Gastroesophageal sphincter (tissue), 4 donors: ENCODE results near the gene PTPRD. TPM values are rescaled to one million over a fixed set of nuclear protein-coding genes. Genes with fewer than 3 reads are reported as not detected.

Experiments used
- ATAC-seq: fragments of 150-250 bp; one replicate; pipeline ENCODE4 v1.9.1; 2016; ENCODE audit warnings: mild to moderate bottlenecking, moderate library complexity
- H3K27ac ChIP-seq, 4 donors: fragments of 200-600 bp; sonication (generic) in 3 of 4; 1 replicate in 3 of 4; 2 replicates in 1 of 4; pipeline ENCODE4 v1.5.1; 2016 to 2019
- H3K27me3 ChIP-seq: fragments of 200-600 bp; sonication (generic); one replicate; pipeline ENCODE4 v1.5.1; 2019
- H3K36me3 ChIP-seq, 2 donors: fragments of 200-600 bp; sonication (generic); one replicate each; pipeline ENCODE4 v1.5.1; 2019; ENCODE audit warnings: control low read depth in 1 of 2
- H3K4me1 ChIP-seq, 3 donors: fragments of 200-600 bp; sonication (generic); 1 replicate in 2 of 3; 2 replicates in 1 of 3; pipeline ENCODE4 v1.5.1; 2016 to 2019; ENCODE audit warnings: control low read depth in 2 of 3
- H3K4me3 ChIP-seq, 2 donors: fragments of 200-600 bp; sonication (generic); one replicate each; pipeline ENCODE4 v1.5.1; 2019; ENCODE audit warnings: mild to moderate bottlenecking in 1 of 2, moderate library complexity in 1 of 2
- H3K9me3 ChIP-seq, 3 donors: fragments of 200-600 bp; sonication (generic); one replicate each; pipeline ENCODE4 v1.5.1; 2017 to 2019; ENCODE audit warnings: control low read depth in 2 of 3
- EP300 ChIP-seq: sonication (generic); formaldehyde crosslinking; IDR thresholded peaks from one replicate; pipeline ENCODE4 v1.6.1; 2017; ENCODE audit warnings: antibody characterized with exemption, mild to moderate bottlenecking
- POLR2A ChIP-seq, 2 donors: fragments of 450-650 bp; IDR thresholded peaks; one replicate each; pipeline ENCODE4 v1.6.1; 2017; ENCODE audit warnings: antibody characterized with exemption in 2 of 2, mild to moderate bottlenecking in 2 of 2, moderate library complexity in 1 of 2
- POLR2AphosphoS5 ChIP-seq: sonication (generic); formaldehyde crosslinking; IDR thresholded peaks from one replicate; pipeline ENCODE4 v1.6.1; 2017; ENCODE audit warnings: antibody characterized with exemption
- WGBS, 2 donors: methylation state at CpG; one replicate each; pipeline ENCODE4 v1.1.5; 2018; ENCODE audit warnings: low coverage in 1 of 2; 5-methylcytosine and 5-hydroxymethylcytosine counted together
- total RNA-seq, 4 donors: library from RNA; depleted of rRNA; stranded (reverse); fragments of >200 nt; gene quantifications; one replicate each; pipeline ENCODE4 v1.1.0, GENCODE V29; 2016
- TF ChIP-seq, protein P1 (sequence below), 4 experiments: fragments of 200-600 bp in 2 of 4; fragments of 450-650 bp in 2 of 4; sonication (generic) in 1 of 4; IDR thresholded peaks; one replicate each; pipeline ENCODE4 v1.5.1; 2017 to 2019; ENCODE audit warnings: antibody characterized with exemption in 4 of 4, mild to moderate bottlenecking in 2 of 4, moderate library complexity in 2 of 4

PTPRD gene
- total RNA-seq, 4 donors from 2014 or later: 3.5 to 53.9 (median 15.8) TPM

DNA sequence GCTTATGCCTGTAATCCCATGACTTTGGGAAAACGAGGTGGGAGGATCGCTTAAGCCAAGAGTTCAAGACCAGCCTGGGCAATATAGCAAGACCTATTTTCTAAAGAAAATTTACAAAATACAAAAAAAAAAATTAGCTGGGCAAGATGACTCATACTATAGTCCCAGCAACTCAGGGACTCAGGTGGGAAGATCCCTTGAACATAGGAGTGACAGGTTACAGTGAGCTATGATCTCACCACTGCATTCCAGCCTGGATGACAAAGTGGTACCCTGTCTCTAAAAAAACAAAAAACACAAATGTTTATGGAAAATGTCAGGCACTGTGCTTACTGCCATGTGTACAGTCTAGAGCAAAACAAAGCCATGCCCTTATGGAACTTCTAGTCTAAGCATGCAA, 1989.9 kb downstream of the PTPRD start:
- TF ChIP-seq POLR2AphosphoS5 (no peak), EP300 (no peak), POLR2A (IDR thresholded peaks at IDR 0.05) (no peak)
- TF ChIP-seq, protein P1, sequence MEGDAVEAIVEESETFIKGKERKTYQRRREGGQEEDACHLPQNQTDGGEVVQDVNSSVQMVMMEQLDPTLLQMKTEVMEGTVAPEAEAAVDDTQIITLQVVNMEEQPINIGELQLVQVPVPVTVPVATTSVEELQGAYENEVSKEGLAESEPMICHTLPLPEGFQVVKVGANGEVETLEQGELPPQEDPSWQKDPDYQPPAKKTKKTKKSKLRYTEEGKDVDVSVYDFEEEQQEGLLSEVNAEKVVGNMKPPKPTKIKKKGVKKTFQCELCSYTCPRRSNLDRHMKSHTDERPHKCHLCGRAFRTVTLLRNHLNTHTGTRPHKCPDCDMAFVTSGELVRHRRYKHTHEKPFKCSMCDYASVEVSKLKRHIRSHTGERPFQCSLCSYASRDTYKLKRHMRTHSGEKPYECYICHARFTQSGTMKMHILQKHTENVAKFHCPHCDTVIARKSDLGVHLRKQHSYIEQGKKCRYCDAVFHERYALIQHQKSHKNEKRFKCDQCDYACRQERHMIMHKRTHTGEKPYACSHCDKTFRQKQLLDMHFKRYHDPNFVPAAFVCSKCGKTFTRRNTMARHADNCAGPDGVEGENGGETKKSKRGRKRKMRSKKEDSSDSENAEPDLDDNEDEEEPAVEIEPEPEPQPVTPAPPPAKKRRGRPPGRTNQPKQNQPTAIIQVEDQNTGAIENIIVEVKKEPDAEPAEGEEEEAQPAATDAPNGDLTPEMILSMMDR (IDR thresholded peaks at IDR 0.05): no peak
- Histone ChIP-seq H3K27me3 (no peaks in the 10 kb centered on the region), H3K4me1 (no peaks in the 10 kb centered on the region), H3K9me3 (no peaks in the 10 kb centered on the region), H3K4me3 (no peak overlapping the region), H3K27ac (no peak overlapping the region), H3K36me3 (no peaks in the 10 kb centered on the region)
- 78% methylated on average over 2 of the region's 2 CpGs; no CpG with 5 or more reads in 1 of the 2 donors for WGBS, 2 donors
- no peak for ATAC-seq

DNA sequence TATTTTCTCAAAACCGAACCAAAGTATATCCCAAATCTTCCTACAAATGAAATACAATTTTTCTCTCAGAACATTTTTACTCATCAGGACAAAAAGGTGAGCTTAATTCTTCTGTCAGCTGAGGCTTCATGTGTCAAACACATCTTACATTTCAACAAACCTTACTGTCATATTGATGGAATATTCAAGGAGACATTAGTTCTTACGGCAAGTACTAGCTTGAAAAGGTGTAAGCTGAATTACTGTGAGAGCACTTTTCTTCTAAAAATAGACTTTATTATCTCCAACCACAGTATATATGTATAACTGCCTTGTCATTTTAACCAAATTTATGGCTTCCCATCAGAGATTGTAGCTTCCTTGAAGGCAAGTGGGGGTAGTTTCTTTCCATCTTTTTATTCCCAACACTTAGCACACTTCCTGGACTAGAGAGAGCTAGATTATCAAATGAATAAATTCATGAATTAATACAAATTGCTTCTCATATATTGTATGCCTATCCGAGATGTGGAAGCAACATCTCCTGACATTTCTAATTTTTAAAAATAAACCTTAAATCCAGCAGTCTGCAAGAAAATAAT, 1990.5 kb downstream of the PTPRD start:
- ATAC-seq: no peak

DNA sequence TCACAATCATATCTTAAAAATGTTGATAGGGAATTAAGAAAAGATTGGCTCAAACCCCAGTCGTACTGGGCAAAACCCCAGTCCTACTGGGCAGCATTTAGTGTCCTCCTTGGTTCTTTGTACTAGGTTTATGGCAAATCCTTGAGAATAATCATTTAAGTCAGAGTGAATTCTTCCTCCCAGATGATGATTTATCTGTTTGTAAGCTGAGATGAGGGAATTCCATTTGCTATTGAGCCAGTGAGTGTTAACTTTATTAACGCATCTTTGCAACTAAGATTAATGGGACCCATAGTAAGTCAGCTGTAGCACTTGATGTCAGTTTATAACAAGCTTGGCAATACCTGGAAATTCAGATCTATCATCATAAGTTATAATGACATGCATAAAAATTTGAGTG, 1991.4 kb downstream of the PTPRD start:
- Histone ChIP-seq H3K4me3 (no peak overlapping the region), H3K27ac (no peak overlapping the region), H3K9me3 (no peaks in the 10 kb centered on the region), H3K4me1 (no peaks in the 10 kb centered on the region), H3K36me3 (no peaks in the 10 kb centered on the region), H3K27me3 (no peaks in the 10 kb centered on the region)
- ATAC-seq: no peak
- TF ChIP-seq POLR2A (IDR thresholded peaks at IDR 0.05) (no peak), POLR2AphosphoS5 (no peak)
- WGBS, 2 donors: 68 to 73% methylated on average over 2 of the region's 2 CpGs

More for the DNA sequence above, 1990.5 kb downstream of the PTPRD start:
- no peak overlapping the region for H3K4me3 ChIP-seq
- no peaks in the 10 kb centered on the region for H3K36me3 ChIP-seq
- 75% methylated on average over 3 of the region's 3 CpGs for WGBS, 2 donors
- no peaks in the 10 kb centered on the region for H3K9me3 ChIP-seq
- no peak for TF ChIP-seq POLR2AphosphoS5
- no peak for TF ChIP-seq POLR2A (IDR thresholded peaks at IDR 0.05)
- TF ChIP-seq EP300: no peak
- TF ChIP-seq, protein P1 (IDR thresholded peaks at IDR 0.05): no peak
- H3K27me3 ChIP-seq: no peaks in the 10 kb centered on the region
- no peak overlapping the region for H3K27ac ChIP-seq
- H3K4me1 ChIP-seq: no peaks in the 10 kb centered on the region

DNA sequence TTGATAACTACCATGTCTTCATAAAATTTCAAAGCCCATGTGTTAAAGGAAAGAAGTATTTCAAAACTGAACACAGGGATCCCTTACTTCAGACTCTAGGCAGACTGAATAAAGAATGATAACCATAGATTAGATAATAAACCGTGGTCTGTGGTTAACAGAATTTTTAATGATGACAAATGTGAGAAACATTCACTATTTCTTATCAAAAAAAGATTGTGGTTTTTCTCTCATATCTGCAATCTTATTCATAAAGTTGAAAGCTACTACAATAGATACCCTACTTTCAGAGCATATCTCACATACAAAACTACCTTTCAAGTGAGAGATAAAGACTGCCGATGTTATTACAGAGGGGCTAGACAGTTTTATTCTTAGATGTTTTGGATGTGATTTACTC, 1996.4 kb downstream of the PTPRD start:
- Histone ChIP-seq H3K4me1 (peaks cover 0 to 12% (median 0%) of the 10 kb centered on the region in 3 donors), H3K36me3 (no peaks in the 10 kb centered on the region), H3K27ac (no peak overlapping the region), H3K9me3 (no peaks in the 10 kb centered on the region), H3K4me3 (no peak overlapping the region), H3K27me3 (no peaks in the 10 kb centered on the region)
- ATAC-seq: no peak
- TF ChIP-seq POLR2AphosphoS5 (no peak), POLR2A (IDR thresholded peaks at IDR 0.05) (no peak)
- WGBS, 2 donors: 47 to 58% methylated on average over 1 to 2 of the region's 2 CpGs

DNA sequence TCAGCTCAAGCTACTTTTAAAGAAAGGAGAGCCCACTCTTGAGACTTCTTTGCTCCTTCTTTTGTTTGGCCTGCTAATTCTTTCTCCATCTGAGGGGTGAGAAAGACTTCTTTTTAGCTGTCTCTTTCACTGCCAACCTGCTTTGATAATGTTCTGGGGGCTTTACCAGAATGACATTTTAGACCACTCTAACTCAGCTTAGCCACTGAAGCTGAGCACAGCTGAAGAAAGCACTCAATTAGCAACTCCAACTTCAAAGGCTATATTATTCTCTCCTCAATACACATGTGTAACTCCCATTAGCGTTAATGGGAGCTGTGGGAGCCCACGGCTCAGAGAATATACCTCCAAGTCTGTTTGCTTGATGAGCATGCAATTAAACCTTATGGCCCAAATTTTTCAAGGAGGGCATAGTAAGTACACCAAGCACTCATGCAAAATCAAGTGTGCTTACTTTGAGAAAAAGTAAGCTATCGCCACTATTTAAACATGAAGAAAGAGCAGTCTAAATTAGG, 1997.8 kb downstream of the PTPRD start:
- H3K4me1 ChIP-seq: peaks cover 0 to 12% (median 0%) of the 10 kb centered on the region in 3 donors
- H3K9me3 ChIP-seq: no peaks in the 10 kb centered on the region
- TF ChIP-seq POLR2AphosphoS5: no peak
- no peak overlapping the region for H3K27ac ChIP-seq
- 60 to 85% methylated on average over 2 to 3 of the region's 3 CpGs for WGBS, 2 donors
- no peak for ATAC-seq
- H3K27me3 ChIP-seq: no peaks in the 10 kb centered on the region
- H3K36me3 ChIP-seq: no peaks in the 10 kb centered on the region
- H3K4me3 ChIP-seq: no peak overlapping the region

DNA sequence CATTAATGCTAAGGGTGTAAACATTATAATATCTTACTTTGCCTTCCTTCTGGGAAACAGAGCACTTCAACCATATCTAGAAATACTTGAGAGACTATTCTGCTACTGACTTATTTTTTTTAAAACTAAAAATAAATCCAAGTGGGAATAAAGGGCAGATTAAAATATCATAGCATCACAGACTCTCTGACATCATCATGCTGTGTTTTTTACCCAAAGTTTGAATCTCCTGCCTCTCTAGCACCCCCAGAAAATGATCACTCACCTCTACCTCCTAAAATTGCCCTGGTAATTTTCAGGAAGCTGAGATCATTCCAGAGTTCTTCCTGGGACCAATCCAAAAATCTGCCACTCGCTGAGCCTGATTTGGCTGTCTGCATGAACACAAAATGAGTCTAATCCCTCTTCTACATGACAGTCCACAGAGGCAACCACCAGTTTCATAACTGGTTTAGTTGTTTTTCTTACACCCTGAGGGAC, 1999.4 kb downstream of the PTPRD start:
- no peaks in the 10 kb centered on the region for H3K9me3 ChIP-seq
- TF ChIP-seq POLR2A (IDR thresholded peaks at IDR 0.05): no peak
- TF ChIP-seq POLR2AphosphoS5: no peak
- TF ChIP-seq EP300: no peak
- TF ChIP-seq, protein P1 (IDR thresholded peaks at IDR 0.05): no peak
- H3K4me1 ChIP-seq: peaks cover 0 to 12% (median 0%) of the 10 kb centered on the region in 3 donors
- ATAC-seq: no peak
- WGBS, 2 donors: 33% methylated on average over 1 of the region's 1 CpG; no CpG with 5 or more reads in 1 of the 2 donors
- no peaks in the 10 kb centered on the region for H3K36me3 ChIP-seq
- no peak overlapping the region for H3K4me3 ChIP-seq
- H3K27ac ChIP-seq: no peak overlapping the region
- no peaks in the 10 kb centered on the region for H3K27me3 ChIP-seq
